Mucosa of stomach (tissue), 1 donor: Measurements from ENCODE around the gene CNGA2.

Source experiments
- H3K27me3 ChIP-seq: one replicate; pipeline ENCODE4 v1.7.0; 2013; ENCODE audit warnings: mild to moderate bottlenecking, low read length; ENCODE audit not compliant: control insufficient read depth, insufficient read depth
- H3K36me3 ChIP-seq: one replicate; pipeline ENCODE4 v1.7.0; 2013; ENCODE audit warnings: low read length; ENCODE audit not compliant: control insufficient read depth, insufficient read depth
- H3K4me1 ChIP-seq: one replicate; pipeline ENCODE4 v1.7.0; 2013; ENCODE audit warnings: mild to moderate bottlenecking, low read length; ENCODE audit not compliant: control insufficient read depth, insufficient read depth
- H3K4me3 ChIP-seq: one replicate; pipeline ENCODE4 v1.7.0; 2013; ENCODE audit warnings: low read length
- H3K9ac ChIP-seq: one replicate; pipeline ENCODE4 v1.7.0; 2013; ENCODE audit warnings: mild to moderate bottlenecking, low read length, moderate library complexity
- H3K9me3 ChIP-seq: one replicate; pipeline ENCODE4 v1.7.0; 2013; ENCODE audit warnings: mild to moderate bottlenecking, low read length, moderate library complexity; ENCODE audit not compliant: control insufficient read depth
- donor health status: Pancreatic carcinoma.

Gene CNGA2

DNA sequence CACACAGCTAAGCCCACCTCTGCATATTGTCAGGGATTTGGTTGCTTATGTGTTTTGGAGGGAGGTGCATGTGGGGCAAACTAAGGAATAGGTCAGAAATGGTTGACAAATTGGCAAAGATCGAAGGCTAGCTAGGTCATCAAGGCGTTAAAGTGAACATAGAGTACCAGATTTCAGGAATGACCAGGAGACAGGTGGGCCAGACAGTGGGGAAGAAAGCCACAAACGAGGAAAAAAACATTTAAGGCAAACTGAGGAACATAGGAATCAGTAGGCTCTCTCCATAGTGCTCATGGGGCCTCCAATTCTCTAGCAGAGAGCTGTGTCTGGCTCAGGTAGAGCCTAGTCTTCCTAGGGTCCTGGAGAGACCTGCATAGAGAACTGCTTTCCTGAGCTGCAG is 57.4 kb downstream of the CNGA2 start:
- H3K36me3 ChIP-seq = no peaks in the 10 kb centered on the region
- H3K27me3 ChIP-seq = no peaks in the 10 kb centered on the region
- H3K4me1 ChIP-seq = no peaks in the 10 kb centered on the region
- no peak overlapping the region for H3K9ac ChIP-seq
- H3K4me3 ChIP-seq = no peak overlapping the region
- H3K9me3 ChIP-seq = no peaks in the 10 kb centered on the region

DNA sequence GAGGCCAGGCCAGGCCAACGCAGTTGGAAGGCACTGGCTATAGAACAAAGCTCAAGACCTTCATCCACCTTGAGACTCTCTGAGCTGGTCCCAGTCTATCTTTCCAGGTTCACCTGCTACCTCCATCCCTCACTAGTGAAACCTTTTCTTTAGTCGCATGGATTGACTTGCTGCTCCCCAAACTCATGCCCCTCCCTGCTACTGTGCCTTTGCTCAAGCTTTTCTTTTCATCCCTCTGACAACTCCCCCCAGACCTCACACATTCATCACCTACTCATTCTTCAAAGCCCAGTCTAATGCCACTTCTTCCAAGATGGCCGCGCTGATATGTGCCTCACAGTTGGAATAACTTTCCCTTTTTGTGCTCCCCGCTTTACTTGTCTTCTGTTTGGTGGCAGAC is 58.0 kb downstream of the CNGA2 start:
- H3K4me1 ChIP-seq = no peaks in the 10 kb centered on the region
- no peak overlapping the region for H3K4me3 ChIP-seq
- H3K9me3 ChIP-seq = no peaks in the 10 kb centered on the region
- no peaks in the 10 kb centered on the region for H3K36me3 ChIP-seq
- H3K9ac ChIP-seq = no peak overlapping the region
- H3K27me3 ChIP-seq = no peaks in the 10 kb centered on the region

DNA sequence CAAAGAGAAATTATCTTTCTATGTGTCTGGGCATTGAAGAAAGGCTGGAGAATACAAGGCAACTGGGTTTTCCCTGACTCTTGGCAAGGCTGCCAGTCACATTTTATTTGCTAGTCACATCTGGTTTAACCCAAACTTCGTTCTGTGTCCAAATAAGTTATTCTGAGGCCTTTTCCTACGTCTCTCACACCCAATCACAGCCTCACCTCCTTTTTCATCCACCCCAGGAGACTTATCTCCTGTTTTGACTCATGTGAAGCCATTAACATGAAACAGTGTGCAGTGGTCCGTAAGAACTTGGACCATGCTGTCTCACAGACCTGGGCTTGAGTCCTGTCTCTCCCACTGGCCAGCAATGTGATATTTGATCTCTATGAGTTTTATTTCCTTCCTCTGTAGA is 59.3 kb downstream of the CNGA2 start:
- Histone ChIP-seq H3K4me1 (no peaks in the 10 kb centered on the region), H3K4me3 (no peak overlapping the region), H3K9ac (no peak overlapping the region), H3K36me3 (no peaks in the 10 kb centered on the region), H3K27me3 (no peaks in the 10 kb centered on the region), H3K9me3 (no peaks in the 10 kb centered on the region)
